MM.1S (cell line): ENCODE results near the gene EML1.

ENCODE experiments used
- DNase-seq: peaks from one replicate; pipeline ENCODE4 v3.0.0-alpha.2; 2015
- H2AFZ ChIP-seq: fragments of 300-600 bp; sonication (generic); 2 replicates; pipeline ENCODE4 v1.6.0; 2016; ENCODE audit warnings: antibody characterized with exemption, low read length
- H3F3A ChIP-seq: fragments of 300-600 bp; sonication (generic); 2 replicates; pipeline ENCODE4 v1.6.1; 2016; ENCODE audit warnings: mild to moderate bottlenecking, antibody characterized with exemption, low read length, moderate library complexity, mixed read lengths; ENCODE audit not compliant: insufficient read depth
- H3K27ac ChIP-seq: fragments of 300-600 bp; sonication (generic); 2 replicates; pipeline ENCODE4 v1.5.1; 2016; ENCODE audit warnings: mild to moderate bottlenecking, low read length
- H3K27me3 ChIP-seq: fragments of 300-600 bp; sonication (generic); replicated peaks from 2 replicates; pipeline ENCODE4 v1.6.0; 2016; ENCODE audit warnings: low read length; ENCODE audit not compliant: insufficient read depth
- H3K36me3 ChIP-seq: fragments of 300-600 bp; sonication (generic); replicated peaks from 2 replicates; pipeline ENCODE4 v1.6.1; 2016; ENCODE audit warnings: mild to moderate bottlenecking, low read length, mixed read lengths; ENCODE audit not compliant: insufficient read depth
- H3K4me1 ChIP-seq: fragments of 300-600 bp; sonication (generic); 2 replicates; pipeline ENCODE4 v1.6.1; 2016; ENCODE audit warnings: low read length, mixed read lengths
- H3K4me2 ChIP-seq: fragments of 300-600 bp; sonication (generic); 2 replicates; pipeline ENCODE4 v1.6.0; 2016; ENCODE audit warnings: low read depth, low read length
- H3K4me3 ChIP-seq: fragments of 300-600 bp; sonication (generic); 2 replicates; pipeline ENCODE4 v1.5.1; 2016; ENCODE audit warnings: low read length, mixed read lengths
- H3K79me2 ChIP-seq: fragments of 300-600 bp; sonication (generic); 2 replicates; pipeline ENCODE4 v1.6.1; 2016; ENCODE audit warnings: mixed run types, low read length, mixed read lengths
- H3K9ac ChIP-seq: fragments of 300-600 bp; sonication (generic); 2 replicates; pipeline ENCODE4 v1.6.1; 2016; ENCODE audit warnings: low read length, mixed read lengths
- H3K9me2 ChIP-seq: fragments of 300-600 bp; sonication (generic); replicated peaks from 2 replicates; pipeline ENCODE4 v1.6.1; 2016; ENCODE audit warnings: mild to moderate bottlenecking, low read length, mixed read lengths; ENCODE audit not compliant: insufficient read depth
- H3K9me3 ChIP-seq: fragments of 300-600 bp; sonication (generic); replicated peaks from 2 replicates; pipeline ENCODE4 v1.6.1; 2016; ENCODE audit warnings: mild to moderate bottlenecking, low read length, mixed read lengths; ENCODE audit not compliant: insufficient read depth
- H4K20me1 ChIP-seq: fragments of 300-600 bp; sonication (generic); 2 replicates; pipeline ENCODE4 v1.6.1; 2016; ENCODE audit warnings: mild to moderate bottlenecking, low read length, moderate library complexity, mixed read lengths; ENCODE audit not compliant: insufficient read depth
- CTCF ChIP-seq: fragments of 300-600 bp; sonication (generic); IDR thresholded peaks from 2 replicates; pipeline ENCODE4 v1.5.1; 2016; ENCODE audit warnings: antibody characterized with exemption, low read length, mixed read lengths
- EZH2 ChIP-seq: fragments of 300-600 bp; sonication (generic); optimal IDR thresholded peaks from 2 replicates; pipeline ENCODE3; 2017; ENCODE audit warnings: low read depth, mild to moderate bottlenecking, antibody characterized with exemption, low read length, mixed read lengths
- EZH2phosphoT487 ChIP-seq: fragments of 300-600 bp; sonication (generic); IDR thresholded peaks from 2 replicates; pipeline ENCODE4 v1.6.1; 2018; ENCODE audit warnings: antibody characterized with exemption, low read length

EML1 gene

GRCh38 chr14:99918781-99919180, 125.6 kb downstream of the EML1 start:
- Histone ChIP-seq H2AFZ (no peak overlapping the region), H4K20me1 (no peaks in the 10 kb centered on the region), H3K27me3 (no peaks in the 10 kb centered on the region), H3K4me1 (no peaks in the 10 kb centered on the region), H3K9ac (no peak overlapping the region), H3F3A (no peaks in the 10 kb centered on the region), H3K4me2 (no peak overlapping the region), H3K79me2 (no peaks in the 10 kb centered on the region), H3K9me3 (no peaks in the 10 kb centered on the region), H3K36me3 (no peaks in the 10 kb centered on the region), H3K27ac (no peak overlapping the region), H3K4me3 (no peak overlapping the region), H3K9me2 (no peaks in the 10 kb centered on the region)
- TF ChIP-seq EZH2 = no peak
- no peak for TF ChIP-seq EZH2phosphoT487
- TF ChIP-seq CTCF = no peak
- no peak for DNase-seq

DNA sequence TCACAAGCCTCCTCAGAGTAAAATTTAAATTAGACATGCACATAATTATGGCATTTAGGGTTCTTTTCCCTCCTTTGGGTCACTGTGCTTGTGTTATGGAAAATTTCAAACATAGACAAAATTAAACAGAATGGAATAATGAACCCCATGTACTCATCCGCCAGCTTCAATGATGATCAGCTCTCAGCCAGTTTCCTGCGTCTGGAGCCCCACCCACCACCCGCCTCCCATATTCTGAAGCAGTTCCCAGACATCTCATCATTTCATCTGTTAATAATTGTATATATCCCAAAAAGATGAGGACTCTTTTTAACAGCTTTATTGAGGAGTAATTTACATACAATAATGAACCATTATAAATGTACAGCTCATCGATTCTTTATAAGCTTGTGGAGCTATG, 128.2 kb downstream of the EML1 start:
- no peak overlapping the region for H3K4me3 ChIP-seq
- no peaks in the 10 kb centered on the region for H3F3A ChIP-seq
- no peaks in the 10 kb centered on the region for H4K20me1 ChIP-seq
- H3K27ac ChIP-seq = no peak overlapping the region
- H2AFZ ChIP-seq = no peak overlapping the region
- no peak overlapping the region for H3K4me2 ChIP-seq
- H3K9me3 ChIP-seq = no peaks in the 10 kb centered on the region
- no peaks in the 10 kb centered on the region for H3K36me3 ChIP-seq
- H3K79me2 ChIP-seq = no peaks in the 10 kb centered on the region
- H3K4me1 ChIP-seq = no peaks in the 10 kb centered on the region
- no peak overlapping the region for H3K9ac ChIP-seq
- no peaks in the 10 kb centered on the region for H3K9me2 ChIP-seq
- DNase-seq = no peak
- no peak for TF ChIP-seq EZH2phosphoT487
- TF ChIP-seq CTCF = no peak
- no peak for TF ChIP-seq EZH2
- no peaks in the 10 kb centered on the region for H3K27me3 ChIP-seq

GRCh38 chr14:99924379-99924778, 131.2 kb downstream of the EML1 start:
- no peaks in the 10 kb centered on the region for H3K9me3 ChIP-seq
- no peaks in the 10 kb centered on the region for H3K9me2 ChIP-seq
- no peaks in the 10 kb centered on the region for H3F3A ChIP-seq
- H2AFZ ChIP-seq = no peak overlapping the region
- no peaks in the 10 kb centered on the region for H3K4me1 ChIP-seq
- no peak for DNase-seq
- TF ChIP-seq EZH2 (no peak), CTCF (no peak), EZH2phosphoT487 (no peak)
- no peaks in the 10 kb centered on the region for H4K20me1 ChIP-seq
- H3K36me3 ChIP-seq = no peaks in the 10 kb centered on the region
- H3K27me3 ChIP-seq = no peaks in the 10 kb centered on the region
- H3K79me2 ChIP-seq = no peaks in the 10 kb centered on the region
- H3K4me2 ChIP-seq = no peak overlapping the region
- H3K27ac ChIP-seq = no peak overlapping the region
- no peak overlapping the region for H3K4me3 ChIP-seq
- H3K9ac ChIP-seq = no peak overlapping the region

DNA sequence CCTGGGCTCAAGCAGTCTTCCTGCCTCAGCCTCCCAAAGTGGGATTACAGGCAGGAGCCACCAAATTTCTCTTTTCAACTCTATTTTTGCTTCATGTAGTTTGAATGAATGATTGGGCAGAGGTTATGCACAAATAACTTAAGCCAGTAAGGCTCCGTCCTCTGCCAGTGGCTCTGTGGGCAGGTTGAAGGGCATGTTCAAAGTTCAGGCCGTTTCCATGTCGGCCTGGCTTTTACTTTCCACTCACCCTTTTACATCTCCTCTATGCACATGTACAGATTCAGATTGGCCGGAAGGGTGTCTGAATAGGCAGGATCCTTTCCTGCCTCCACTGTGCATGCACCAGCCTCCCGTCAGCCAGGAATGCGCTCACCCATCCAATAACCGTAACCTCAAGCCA, 132.3 kb downstream of the EML1 start:
- Histone ChIP-seq H3K9me3 (no peaks in the 10 kb centered on the region), H3K27ac (no peak overlapping the region), H4K20me1 (no peaks in the 10 kb centered on the region), H3K9me2 (no peaks in the 10 kb centered on the region), H3K9ac (no peak overlapping the region), H2AFZ (no peak overlapping the region), H3K79me2 (no peaks in the 10 kb centered on the region), H3K36me3 (no peaks in the 10 kb centered on the region), H3K4me2 (no peak overlapping the region), H3K4me1 (no peaks in the 10 kb centered on the region), H3K27me3 (no peaks in the 10 kb centered on the region), H3K4me3 (no peak overlapping the region), H3F3A (no peaks in the 10 kb centered on the region)
- no peak for DNase-seq
- no peak for TF ChIP-seq EZH2phosphoT487
- no peak for TF ChIP-seq EZH2
- TF ChIP-seq CTCF = no peak
